Fibroblast of skin of left biceps (primary cell): ENCODE results near the gene ALDH1A1.

ENCODE experiments used
- DNase-seq, 2 experiments: peaks; one replicate each; pipeline ENCODE4 v3.0.0-alpha.2; 2013; ENCODE audit warnings: low read depth in 2 of 2

ALDH1A1 gene

DNA sequence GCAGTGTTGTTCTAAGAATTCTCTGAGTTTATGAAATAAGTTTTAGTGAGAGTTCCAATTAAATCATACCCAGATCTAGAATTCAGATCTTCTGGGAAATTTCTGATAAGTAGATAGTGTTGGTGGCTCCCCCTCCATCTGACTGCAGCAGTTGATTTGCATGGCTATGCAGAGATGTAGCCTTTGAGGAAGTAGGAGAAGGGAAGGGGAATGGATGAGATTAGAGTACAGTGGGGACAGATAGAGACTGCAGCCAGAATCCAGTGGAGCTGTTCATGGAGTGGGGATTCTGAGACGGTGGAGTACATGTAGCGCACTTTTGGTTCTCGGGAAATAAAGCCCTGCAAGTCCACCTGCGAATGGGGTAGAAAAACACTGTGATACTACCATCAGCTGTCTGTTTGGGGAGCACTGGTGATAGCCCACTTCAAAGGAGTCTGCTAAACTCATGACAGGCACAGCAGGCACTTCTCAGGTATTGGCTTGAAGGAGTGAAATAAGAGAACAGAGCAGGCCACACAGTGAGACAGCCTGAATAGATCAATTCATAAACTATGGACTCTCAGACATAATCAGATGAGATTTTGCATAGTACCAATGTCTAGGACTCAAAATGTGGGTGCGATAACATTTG lies 96.8 kb downstream of the ALDH1A1 start:
- no peak for DNase-seq

DNA sequence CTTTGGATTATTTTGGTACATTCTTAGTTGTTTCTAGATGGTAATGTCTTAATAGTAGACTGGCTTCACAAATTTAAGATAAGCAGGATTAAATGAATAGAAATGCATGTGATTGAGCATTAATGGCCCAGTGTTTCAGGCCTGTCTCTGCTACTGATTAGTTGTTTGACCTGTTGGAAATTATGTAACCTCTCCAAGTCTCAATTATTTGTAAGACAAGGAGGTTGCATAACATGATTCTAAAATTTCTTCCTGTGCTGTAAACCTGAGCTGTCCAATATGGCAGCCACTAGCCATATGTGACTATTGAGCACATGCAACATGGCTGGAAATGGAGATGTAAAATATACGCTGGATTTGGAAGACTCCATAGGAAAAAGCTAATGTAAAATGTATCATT lies 97.5 kb downstream of the ALDH1A1 start:
- DNase-seq = no peak
